ENCODE results near the gene LORICRIN.
A peak's percentile ranks its signal among the peaks of the same experiment; 100 is the strongest.
"Not testable (repeated sequence)": the region's sequence is repeated elsewhere in the genome, so short reads cannot be mapped to it uniquely, and the experiment has no call there.

Gene LORICRIN, protein sequence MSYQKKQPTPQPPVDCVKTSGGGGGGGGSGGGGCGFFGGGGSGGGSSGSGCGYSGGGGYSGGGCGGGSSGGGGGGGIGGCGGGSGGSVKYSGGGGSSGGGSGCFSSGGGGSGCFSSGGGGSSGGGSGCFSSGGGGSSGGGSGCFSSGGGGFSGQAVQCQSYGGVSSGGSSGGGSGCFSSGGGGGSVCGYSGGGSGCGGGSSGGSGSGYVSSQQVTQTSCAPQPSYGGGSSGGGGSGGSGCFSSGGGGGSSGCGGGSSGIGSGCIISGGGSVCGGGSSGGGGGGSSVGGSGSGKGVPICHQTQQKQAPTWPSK

DNA sequence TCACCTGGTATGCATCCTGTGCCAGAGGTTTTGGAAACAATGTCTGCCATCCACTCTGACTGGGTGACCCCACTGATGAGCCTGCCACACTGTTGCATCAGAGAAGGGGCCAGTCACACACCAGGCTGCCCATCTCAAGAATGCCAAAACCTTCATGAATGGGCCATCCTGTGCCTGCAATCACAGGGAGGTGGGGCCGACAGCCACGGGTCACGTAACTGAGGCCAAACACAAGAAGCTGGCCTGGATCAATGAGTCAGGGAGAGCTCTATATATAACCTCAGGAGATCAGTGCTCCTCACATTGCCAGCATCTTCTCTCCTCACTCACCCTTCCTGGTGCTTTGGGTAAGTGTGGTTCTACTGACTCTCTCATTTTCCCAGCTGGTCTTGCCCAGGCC is at the start of gene LORICRIN:
LORICRIN (plus strand) TSS at position 301 of the 400 bp plus-strand sequence. CDS start 1,263 bp downstream, outside the sequence.
- no peak for DNase-seq (ENCODE audit: low read depth in 2 of 2)

DNA sequence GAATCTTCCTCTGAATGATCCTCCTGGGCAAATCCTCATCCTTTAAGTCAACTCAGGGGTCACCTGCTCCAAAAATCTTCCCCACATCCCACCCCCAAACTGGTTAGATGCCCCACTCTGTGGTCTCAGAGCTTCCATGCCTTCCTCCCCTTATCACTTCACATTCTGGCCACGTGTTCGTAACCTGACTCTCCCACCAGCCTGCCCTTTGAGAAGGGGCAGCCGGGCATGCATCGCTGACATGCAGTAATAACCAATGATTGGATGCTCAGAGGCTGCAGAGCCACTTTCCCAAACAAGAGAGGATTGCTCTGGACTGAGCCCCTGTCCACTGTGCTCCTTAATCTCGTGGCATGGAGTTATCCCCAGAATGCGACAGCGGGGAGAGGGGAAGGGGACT is 49.3 kb upstream of the LORICRIN start:
- no peak for DNase-seq (ENCODE audit: low read depth in 2 of 2)

DNA sequence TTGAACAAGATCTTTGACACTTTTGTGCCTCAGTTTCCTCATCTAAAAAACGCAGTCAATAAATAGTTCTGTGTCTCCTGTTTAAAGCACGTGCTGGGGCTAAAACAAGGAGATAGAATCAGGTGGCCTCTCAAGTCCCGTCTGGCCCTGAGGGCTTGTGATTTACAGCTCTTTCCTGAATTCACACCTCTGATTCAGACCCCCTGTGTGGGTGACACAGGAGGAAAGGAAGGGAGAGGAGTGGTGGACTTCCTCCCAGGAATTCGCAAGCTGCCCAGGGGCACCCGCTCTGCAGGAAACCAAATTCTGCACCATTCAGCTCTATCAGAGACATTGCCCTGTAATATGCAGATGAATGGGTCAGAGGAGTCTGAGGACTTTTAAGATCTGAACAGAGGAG is 47.3 kb upstream of the LORICRIN start:
- DNase-seq (ENCODE audit: low read depth in 2 of 2) = no peak

DNA sequence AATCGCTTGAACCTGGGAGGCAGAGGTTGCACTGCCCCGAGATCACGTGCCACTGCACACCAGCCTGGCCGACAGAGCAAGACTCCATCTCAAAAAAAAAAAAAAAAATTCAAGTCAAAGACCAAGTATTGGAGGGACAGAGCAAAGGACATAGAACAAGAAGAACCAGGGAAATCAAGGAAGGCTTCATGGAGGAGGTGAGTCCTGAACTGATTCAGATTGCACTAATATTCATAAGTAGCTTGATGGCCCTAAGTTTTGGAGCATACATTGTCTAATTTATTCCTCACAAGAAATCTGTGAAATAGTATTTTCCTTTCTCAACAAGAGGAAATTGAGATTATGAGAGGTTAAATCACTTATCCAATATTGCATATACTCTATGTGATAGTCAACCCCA is 46.0 kb upstream of the LORICRIN start:
- no peak for DNase-seq (ENCODE audit: low read depth in 2 of 2)

DNA sequence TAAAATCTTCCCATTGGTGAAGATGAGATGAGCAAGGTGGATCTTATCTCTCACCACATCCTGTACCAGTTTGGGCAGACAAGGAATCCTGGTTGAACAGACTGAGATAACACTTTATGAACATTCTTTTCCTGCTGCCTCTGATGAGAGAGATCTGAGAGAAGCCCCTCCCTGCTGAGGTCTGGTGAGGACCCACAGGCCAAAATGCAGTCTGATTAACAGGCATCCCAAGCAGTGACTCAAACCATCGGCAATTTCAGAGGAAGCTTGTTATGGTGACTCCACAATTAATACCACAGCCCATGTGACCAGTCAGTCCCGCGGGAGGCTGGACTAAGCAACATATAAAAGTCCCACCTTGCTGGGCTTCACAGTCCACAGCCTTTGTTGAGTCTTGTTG is 42.3 kb upstream of the LORICRIN start, which contains the start of gene PRR9:
PRR9 (plus strand) TSS at position 373 of the 400 bp plus-strand sequence. CDS start 561 bp downstream, outside the sequence.
- DNase-seq (ENCODE audit: low read depth in 2 of 2) = no peak

DNA sequence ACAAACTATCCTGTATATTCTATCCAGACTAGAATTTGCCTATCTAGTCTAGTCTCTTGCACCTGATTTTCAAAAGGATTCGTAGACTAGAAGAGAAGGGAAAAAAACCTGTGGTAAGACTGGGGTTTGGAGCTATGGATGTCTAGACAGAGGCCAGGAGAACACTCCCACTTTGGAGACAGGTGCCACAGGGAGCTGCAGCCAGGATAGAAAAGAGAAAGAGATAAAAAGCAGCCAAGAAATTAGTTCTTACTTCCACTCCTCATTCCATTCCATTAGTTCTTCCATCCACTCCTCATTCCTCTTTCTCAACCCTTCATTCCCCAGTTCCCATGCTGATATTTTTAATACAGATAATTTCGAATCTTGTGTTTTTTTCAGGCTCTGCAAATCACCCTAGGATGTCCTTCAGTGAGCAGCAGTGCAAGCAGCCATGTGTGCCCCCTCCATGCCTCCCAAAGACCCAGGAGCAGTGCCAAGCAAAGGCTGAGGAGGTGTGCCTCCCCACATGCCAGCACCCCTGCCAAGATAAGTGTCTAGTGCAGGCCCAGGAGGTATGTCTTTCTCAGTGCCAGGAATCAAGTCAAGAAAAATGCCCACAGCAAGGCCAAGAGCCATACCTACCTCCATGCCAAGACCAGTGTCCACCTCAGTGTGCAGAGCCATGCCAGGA is 41.6 kb upstream of the LORICRIN start:
- DNase-seq (ENCODE audit: low read depth in 2 of 2) = no peak

DNA sequence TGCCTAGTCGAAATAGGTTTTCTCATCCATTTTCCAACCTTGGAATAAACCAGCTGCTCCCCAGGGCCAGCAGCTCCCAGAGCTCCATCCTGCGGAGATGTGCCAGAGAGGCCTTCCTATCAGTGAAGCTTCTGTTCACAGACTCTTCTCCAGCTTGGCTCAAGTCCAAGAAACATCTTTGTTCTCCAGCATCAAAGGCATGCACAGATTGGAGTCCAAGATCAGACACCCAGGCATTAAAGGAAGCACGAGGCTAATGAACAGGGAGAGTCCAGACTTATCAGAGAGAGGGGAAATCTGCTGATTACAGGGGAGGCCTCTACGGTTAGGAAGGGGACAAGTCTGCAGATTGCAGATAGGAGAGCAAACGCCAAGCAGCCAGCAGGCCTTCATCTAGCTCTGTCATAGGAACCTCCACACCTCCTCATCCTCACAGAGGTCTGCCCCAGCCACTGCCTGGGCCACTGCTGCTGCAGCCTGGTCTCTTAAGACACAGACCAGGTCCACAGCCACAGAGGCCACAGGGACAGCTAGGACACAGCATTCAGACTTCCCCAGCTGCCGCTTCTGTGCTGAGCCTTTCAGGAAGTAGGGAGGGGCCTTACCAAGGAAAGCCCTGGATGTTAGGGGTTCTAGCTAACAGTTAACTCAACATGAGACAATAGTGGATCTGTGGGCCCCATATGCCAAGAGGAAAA is 38.7 kb upstream of the LORICRIN start:
- no peak for DNase-seq (ENCODE audit: low read depth in 2 of 2)

DNA sequence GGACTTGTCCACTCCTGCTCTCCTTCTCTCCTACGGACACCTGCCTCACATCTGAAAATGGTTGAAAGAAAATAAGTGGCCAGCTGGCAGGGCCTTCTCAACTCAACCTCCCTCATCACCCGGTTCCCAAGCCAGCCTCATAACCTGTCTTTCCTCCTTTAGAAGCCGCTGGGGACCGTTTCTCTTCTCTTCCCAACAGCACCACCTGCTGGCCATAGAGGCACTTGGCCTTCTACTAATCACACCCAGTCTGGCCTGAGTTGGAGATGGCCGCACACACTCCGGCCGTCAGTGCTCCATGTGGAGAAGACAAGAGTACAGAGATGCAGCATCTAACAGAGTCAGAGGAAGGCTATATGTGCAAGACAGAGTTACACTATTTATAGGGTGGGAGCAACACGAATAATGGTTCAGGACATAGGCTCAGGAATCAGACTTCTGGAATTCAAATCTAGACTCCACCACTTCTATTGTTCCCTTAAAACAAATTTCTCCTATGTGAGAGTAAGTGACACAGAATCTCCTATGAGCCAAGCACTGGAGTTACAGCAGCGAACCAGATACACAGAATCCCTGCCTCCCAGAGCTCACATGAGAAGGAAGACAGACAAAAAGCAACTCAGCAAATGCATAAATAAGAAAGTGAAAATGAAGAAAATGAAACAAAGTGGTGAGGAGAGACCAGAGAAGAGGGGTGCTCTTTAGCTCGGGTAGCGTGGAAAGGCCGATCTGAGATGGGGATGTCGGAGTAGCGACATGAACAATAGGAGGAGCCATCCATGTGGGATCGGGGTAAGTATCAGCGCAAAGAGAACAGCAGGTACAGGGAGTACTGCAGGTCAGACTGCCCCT is 36.2 kb upstream of the LORICRIN start:
- peak; percentile 10 to 21 for DNase-seq (ENCODE audit: low read depth in 2 of 2)

DNA sequence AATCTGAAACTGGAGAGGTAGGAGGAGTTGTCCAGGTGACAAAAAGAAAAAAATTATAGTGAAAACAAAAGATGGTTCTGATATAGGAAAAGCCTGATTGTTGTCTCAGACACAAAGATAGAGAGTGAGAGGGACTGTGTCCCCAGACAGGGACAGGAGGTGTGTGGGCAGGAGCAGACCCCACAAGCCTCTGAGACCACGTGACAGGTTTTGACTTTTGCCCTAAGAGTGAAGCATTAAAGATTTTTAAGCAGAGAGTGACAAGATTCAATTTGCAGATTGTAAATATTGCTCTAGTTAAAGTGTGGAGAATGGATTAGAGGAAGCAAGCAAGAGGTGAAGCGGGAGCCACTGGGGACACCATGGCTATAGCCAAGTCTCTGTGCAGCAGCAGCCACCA is 31.7 kb upstream of the LORICRIN start:
- DNase-seq (ENCODE audit: low read depth in 2 of 2) = no peak

DNA sequence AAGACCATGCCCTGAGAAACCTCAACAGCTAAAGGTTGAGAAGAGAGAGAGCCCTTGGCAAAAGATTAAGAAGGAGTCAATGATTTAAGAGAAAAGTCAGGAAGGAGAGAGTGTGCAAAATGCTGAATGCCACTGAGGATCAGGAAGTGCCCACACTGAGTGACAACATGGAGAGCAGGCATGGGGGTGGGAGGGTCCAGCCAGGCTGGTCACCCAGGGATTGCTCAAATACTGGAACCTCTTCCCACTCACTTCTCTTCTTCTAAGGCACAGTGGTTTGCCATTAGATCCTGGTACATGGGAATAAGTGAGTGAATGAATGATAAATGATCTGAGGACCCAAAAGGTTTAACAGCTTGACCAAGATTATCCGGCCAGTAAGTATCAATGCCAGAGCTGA is 31.0 kb upstream of the LORICRIN start:
- DNase-seq (ENCODE audit: low read depth in 2 of 2) = no peak

DNA sequence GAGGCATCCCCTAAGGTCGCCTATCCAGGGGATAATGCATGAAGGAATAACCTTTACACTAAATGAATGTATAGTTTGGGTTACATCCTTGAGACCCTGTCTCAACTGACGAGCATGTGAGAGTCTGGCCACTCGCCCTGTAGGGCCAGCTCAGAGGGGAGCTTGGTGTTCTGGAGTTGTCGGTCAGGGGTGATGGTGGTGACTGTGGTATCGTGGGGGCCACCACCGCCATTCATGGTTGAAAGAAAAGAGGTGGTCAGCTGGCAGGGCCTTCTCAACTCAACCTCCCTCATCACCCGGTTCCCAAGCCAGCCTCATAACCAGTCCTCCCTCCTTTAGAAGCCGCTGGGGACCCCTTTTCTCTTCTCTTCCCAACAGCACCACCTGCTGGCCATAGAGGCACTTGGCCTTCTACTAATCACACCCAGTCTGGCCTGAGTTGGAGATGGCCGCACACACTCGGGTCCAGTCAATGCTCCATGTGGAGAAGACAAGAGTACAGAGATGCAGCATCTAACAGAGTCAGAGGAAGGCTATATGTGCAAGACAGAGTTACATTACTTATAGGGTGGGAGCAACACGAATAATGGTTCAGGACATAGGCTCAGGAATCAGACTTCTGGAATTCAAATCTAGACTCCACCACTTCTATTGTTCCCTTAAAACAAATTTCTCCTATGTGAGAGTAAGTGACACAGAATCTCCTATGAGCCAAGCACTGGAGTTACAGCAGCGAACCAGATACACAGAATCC is 30.2 kb upstream of the LORICRIN start:
- not testable (repeated sequence) for DNase-seq (ENCODE audit: low read depth in 2 of 2)

DNA sequence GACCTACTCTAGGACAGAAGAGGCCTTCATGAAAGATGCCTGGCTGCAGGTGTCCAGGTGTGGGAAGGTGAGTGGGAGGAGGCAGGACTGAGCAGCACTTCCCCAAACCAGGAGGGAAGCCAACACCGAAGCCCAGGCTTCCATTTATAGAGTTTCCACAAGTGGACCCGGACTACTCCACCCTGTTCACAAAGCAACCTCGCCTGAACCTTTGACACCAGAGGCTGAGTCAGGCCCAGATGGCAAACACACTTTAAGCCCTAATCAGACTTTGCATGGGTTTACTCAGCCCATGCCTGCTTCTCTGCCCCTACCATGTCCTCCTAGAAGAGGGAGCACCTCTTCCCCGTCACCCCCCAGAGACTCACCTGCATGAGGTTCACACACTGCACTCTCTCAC is 28.1 kb upstream of the LORICRIN start:
- no peak for DNase-seq (ENCODE audit: low read depth in 2 of 2)

DNA sequence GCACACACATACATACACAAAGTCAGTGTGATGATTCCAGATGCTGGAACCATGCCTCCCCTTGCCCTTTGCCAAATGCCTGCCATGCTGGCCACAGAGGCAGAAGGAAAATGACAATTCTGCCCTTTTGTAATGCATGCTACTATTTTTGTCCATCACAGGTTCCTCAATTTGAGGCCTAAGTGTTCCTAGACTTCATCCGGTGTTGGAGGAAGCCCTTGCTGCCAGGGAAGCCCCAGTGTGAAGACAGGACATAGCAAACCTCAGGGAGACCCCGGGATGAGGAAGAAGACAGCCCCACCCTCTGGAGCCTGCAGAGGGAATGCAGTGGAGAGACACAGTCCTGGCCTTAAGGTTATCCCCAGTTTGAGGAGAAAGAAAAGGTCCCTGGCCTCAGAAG is 27.7 kb upstream of the LORICRIN start:
- no peak for DNase-seq (ENCODE audit: low read depth in 2 of 2)

DNA sequence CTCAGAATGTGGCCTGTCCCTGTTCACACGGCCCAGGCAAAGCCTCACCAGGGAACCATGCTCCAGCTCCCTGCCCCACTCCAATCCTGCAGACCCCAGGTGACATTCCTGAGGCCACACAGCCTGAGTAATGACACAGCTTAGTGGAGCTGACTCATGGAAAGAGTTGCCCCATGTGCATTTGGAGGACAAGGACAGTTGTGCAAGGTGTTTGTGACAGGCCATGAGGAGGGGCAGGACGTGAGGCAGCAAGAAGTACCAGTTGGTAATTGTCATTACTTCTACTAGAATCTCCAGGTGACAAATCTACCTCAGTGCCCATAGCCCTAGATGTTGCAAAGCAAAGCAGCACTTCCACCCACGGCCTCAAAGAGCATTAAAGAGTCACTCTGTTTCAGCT is 26.9 kb upstream of the LORICRIN start:
- DNase-seq (ENCODE audit: low read depth in 2 of 2) = no peak

DNA sequence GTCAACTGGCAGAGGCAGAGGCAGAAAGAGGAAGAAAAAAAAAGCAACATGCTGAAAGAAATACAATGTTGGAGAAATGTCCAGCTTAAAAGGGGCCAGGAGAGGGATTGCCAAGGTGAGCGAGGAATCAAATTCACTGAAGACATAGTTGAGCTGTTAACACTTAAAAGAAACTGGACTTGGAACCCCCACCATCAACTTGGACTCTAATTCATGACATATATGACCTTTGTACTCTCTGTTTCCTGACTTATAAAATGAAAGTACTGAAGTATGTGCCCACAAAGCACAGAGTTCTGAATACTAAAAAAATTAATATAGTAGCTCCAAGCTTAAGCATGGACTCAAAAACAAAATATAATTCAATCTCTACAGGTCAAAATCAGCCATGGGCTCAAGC is 26.0 kb upstream of the LORICRIN start:
- DNase-seq (ENCODE audit: low read depth in 2 of 2) = no peak

DNA sequence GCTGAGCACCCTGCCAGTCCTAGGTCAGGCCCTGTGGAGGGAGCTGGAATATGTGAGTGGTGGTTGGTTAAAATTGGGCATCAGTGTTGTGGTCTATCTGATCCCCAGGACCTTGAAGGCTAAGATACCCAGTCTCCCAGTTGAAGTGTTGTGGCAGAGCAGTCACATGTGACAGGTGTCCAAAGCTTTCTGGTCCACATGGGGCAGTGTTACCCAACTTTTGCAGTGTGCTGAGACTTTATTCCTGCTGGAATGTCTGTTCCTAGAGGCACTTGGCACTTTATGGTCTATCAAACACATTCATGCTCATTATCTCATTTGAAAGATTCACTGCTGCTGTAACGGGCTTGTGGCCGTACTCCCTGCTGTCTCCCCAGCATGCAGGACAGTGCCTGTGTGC is 21.0 kb upstream of the LORICRIN start:
- no peak for DNase-seq (ENCODE audit: low read depth in 2 of 2)

DNA sequence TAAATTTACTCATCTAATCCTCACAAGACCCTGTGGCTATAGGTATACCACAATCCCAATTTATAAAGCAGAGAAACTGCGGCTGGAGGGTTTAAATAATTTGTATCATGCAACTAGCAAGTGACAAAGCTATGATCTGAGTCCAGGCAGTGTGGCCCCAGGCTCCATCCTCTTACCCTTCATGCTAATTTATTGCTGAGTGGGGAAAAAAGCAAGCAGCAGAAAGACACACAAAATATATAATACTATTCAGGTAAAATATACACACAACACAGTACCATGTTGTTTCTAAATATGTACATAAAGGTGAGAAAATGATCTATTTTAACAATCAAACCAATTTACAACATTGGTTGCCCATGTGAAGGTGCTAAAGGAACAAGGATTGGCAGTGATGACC is 17.3 kb upstream of the LORICRIN start:
- no peak for DNase-seq (ENCODE audit: low read depth in 2 of 2)

DNA sequence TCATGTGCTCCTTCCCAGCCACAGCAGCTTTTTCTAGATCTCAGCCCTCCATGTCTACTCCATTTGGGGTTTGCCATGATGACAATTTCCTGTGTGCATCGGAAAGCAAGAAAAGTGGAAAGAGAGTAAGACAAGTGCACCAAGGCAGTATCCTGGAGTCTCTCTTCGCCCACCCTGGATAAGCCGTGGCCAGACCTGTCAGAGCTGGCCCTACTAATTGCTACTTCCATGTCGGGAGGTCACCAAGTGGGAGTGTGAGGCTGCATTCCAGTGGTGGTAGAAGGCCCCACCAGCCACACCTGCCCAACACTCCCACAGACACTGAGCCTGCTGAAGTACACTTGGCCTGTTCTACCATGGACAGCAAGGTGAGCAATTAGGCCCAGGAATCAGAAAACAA is 14.0 kb upstream of the LORICRIN start:
- no peak for DNase-seq (ENCODE audit: low read depth in 2 of 2)

DNA sequence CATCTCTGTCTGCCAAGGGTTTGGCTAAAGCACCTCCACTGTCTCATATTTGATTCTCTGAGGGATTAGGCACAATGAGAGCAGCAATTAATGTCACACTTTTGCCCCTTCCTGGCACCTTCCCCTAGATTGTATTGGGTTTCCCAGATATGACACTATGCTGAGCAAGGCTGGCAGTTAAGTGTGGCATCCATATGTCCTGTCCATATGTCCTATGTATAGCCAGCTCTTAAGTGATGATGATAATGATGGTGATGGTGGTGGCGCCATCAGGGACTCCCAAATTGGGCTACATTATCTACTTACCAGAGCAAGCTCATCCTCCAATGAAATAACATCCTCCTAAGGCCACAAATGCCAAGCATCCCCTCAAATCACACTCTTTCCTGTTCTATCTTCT is 13.5 kb upstream of the LORICRIN start:
- no peak for DNase-seq (ENCODE audit: low read depth in 2 of 2)

DNA sequence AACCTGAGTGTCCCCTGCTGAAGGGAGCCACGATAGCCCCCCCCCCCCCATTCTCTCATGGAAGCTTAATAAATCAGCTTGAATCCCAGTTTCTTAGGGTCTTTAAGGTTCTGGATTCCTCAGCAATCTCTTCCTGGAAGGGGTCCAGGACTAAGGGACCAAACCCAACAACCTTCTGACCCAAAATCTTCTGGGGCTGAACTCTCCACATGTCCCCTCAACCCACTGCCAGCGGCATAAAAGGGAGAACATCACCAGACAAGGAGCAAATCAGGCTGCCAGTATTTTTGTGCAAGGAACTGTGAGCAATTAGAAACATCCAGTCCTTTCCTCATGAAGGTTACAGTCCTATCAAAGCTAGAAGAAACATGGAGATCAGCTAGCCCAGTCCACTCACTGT is 12.7 kb upstream of the LORICRIN start:
- no peak for DNase-seq (ENCODE audit: low read depth in 2 of 2)

All from fibroblast of skin of left quadriceps (primary cell).